HEK293T (cell line): ENCODE data around the gene TRIM43B.
"Not testable (repeated sequence)": the region's sequence is repeated elsewhere in the genome, so short reads cannot be mapped to it uniquely, and the experiment has no call there.

Experiments used
- CTBP1 ChIP-seq: fragments of 450-650 bp; IDR thresholded peaks from 2 replicates; pipeline ENCODE4 v1.6.1; 2016; ENCODE audit warnings: borderline replicate concordance
- ELF4 ChIP-seq: fragments of 450-650 bp; IDR thresholded peaks from 2 replicates; pipeline ENCODE4 v1.6.1; 2017; ENCODE audit warnings: antibody characterized with exemption
- SP1 ChIP-seq: fragments of 450-650 bp; IDR thresholded peaks from 2 replicates; pipeline ENCODE4 v1.6.1; 2017
- TARDBP ChIP-seq: fragments of 450-650 bp; IDR thresholded peaks from 2 replicates; pipeline ENCODE4 v1.6.1; 2016

- not testable (repeated sequence) for TF ChIP-seq TARDBP, ELF4, CTBP1, SP1
Observed at GRCh38 chr2:95435872-95436209, 48.7 kb downstream of the TRIM43B start.
